ENCODE measurements around the gene PARP3. TPM values are rescaled to one million over a fixed set of nuclear protein-coding genes. Genes with fewer than 3 reads are reported as not detected.

PARP3 gene
- total and polyA plus RNA-seq, 2 of the 8 experiments (the other 6 are each of a cell fraction or from before 2014, with no cell fraction given) = 1.3 to 1.6 TPM

DNA sequence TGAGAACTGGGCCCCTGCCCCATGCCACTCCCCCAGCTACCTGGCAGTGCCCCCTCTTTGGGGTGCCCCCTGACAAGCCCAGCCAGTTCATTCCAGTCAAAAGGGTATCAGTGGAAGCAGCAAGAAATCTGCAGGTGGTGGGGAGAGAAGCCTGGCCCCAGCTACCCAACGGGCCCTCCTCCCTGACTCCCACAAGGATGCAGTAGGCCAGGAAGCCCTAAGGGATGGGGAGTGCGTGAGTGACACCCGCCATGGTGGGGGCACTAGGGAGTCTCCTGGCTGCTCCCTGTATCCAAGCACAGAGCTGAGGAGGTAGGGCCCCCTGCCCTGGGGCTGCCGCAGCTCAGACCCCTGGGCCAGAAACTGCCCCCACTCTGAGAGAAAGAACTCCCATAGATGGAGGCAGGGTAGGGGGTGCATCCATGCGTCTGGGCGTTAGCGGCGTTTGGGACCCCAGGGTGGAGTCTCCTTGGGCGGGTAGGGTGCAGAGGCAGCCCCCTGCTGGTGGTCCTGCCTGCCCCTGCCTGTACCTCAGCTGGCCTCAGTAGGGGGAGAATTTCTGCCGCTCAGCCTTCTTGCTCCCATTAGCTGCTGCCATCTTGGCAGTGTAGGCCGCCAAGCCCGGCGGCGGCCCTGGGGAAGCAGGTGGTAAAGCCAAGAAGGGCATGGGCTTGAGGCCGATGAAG is 15.5 kb downstream of the PARP3 start:
- H3K23ac ChIP-seq (ENCODE audit: insufficient read length) = no peak overlapping the region
- H3K9ac ChIP-seq (replicated peaks in 1 of 4; ENCODE audit: extremely low read depth in 1 of 4, low read depth in 3 of 4, low read length in 3 of 4) = no peak overlapping the region
- H2BK12ac ChIP-seq (ENCODE audit: low read depth, low read length) = no peak overlapping the region
- no peak overlapping the region for H4K91ac ChIP-seq (replicated peaks; ENCODE audit: insufficient read length, low read length)
- no peaks in the 10 kb centered on the region for H3K9me3 ChIP-seq (ENCODE audit: insufficient read depth in 2 of 2, low read depth in 1 of 2, low read length in 1 of 2)
- no peak overlapping the region for H2AK5ac ChIP-seq (ENCODE audit: low read depth, low read length)
- ChIA-PET CTCF (ENCODE audit: partially characterized antibody) (interaction anchor here (0.7 to 6.2 kb wide), 15 partner anchors 8 to 1415 kb away, joined by 3 to 64 read pairs (median 4); partner anchors contain the start of genes ABHD14A, ABHD14B, ACY1 and PARP3), POLR2A (ENCODE audit: partially characterized antibody) (interaction anchor here (0.9 to 29.3 kb wide), 5 partner anchors 11 to 26 kb away, joined by 3 to 923 read pairs (median 4); partner anchors contain the start of genes ABHD14A, ABHD14B, ACY1 and PARP3)
- H2AFZ ChIP-seq (ENCODE audit: low read length) = no peak overlapping the region
- no peak overlapping the region; the same call in 1 of the 2 replicates for H4K8ac ChIP-seq (ENCODE audit: extremely low read depth, insufficient read depth, low read length)
- no peak for DNase-seq (ENCODE audit: low read depth in 1 of 2, low spot score in 2 of 2)
- H4K5ac ChIP-seq (ENCODE audit: insufficient read length, low read depth, low read length) = no peak overlapping the region
- no peaks in the 10 kb centered on the region for H3K79me1 ChIP-seq (ENCODE audit: low read depth, low read length)
- H3K56ac ChIP-seq (replicated peaks; ENCODE audit: insufficient read length, low read depth, low read length) = no peak overlapping the region
- no peak overlapping the region for H2BK5ac ChIP-seq (ENCODE audit: low read depth, low read length)
- no peak for FAIRE-seq
- H3K27me3 ChIP-seq (replicated peaks in 1 of 4; ENCODE audit: control insufficient read depth in 3 of 4, extremely low read depth in 1 of 4, insufficient read depth in 3 of 4, low read length in 3 of 4) = peaks cover 15 to 40% (median 35%) of the 10 kb centered on the region in 4 experiments
- H3K4me1 ChIP-seq (replicated peaks in 1 of 4; ENCODE audit: control insufficient read depth in 3 of 4, insufficient read depth in 4 of 4, low read length in 3 of 4) = peaks cover 0 to 15% (median 7%) of the 10 kb centered on the region in 4 experiments; a peak in 6 of 7 replicates
- no peak overlapping the region for H2BK20ac ChIP-seq (ENCODE audit: low read length)
- no peak overlapping the region for H2BK120ac ChIP-seq (replicated peaks; ENCODE audit: low read depth, low read length)
- H3K14ac ChIP-seq (ENCODE audit: insufficient read length) = no peak overlapping the region
- H3K4me3 ChIP-seq (ENCODE audit: extremely low read depth in 1 of 4, insufficient read depth in 2 of 4, low read depth in 3 of 4, low read length in 4 of 4) = no peak overlapping the region
- H3K36me3 ChIP-seq (ENCODE audit: control insufficient read depth in 2 of 4, insufficient read depth in 4 of 4, low read length in 3 of 4) = no peaks in the 10 kb centered on the region
- no peaks in the 10 kb centered on the region for H3K79me2 ChIP-seq (ENCODE audit: control insufficient read depth in 1 of 2, insufficient read depth in 2 of 2, low read length in 2 of 2)
- peaks cover 8% of the 10 kb centered on the region; the same call in 1 of the 2 replicates for H3K23me2 ChIP-seq (ENCODE audit: low read depth, low read length)
- no peak overlapping the region for H3K4ac ChIP-seq (replicated peaks; ENCODE audit: insufficient read length, low read depth, low read length)
- H3K27ac ChIP-seq (ENCODE audit: low read depth, low read length) = no peak overlapping the region
- no peak overlapping the region for H3K4me2 ChIP-seq (ENCODE audit: insufficient read depth in 1 of 2, low read depth in 2 of 2, low read length in 2 of 2)
- H4K20me1 ChIP-seq (replicated peaks in 1 of 2; ENCODE audit: control insufficient read depth in 1 of 2, insufficient read depth in 2 of 2, low read length in 2 of 2) = peaks cover 0 to 4% of the 10 kb centered on the region in 2 experiments
- H2BK15ac ChIP-seq (ENCODE audit: low read length) = no peak overlapping the region
- no peak overlapping the region for H3K18ac ChIP-seq (ENCODE audit: extremely low read depth, low read length)
- WGBS, 2 experiments (ENCODE audit: extremely low coverage in 1 of 2, insufficient coverage in 1 of 2, insufficient read length in 1 of 2, insufficient replicate concordance in 2 of 2, low coverage in 1 of 2, low lambda C conversion rate in 2 of 2, missing lambda C conversion rate in 1 of 2) = 92% methylated on average over 15 of the region's 15 CpGs; no CpG with 5 or more reads in 1 of the 2 experiments
- TF ChIP-seq KDM4A (IDR thresholded peaks at IDR 0.05; ENCODE audit: low read depth, low read length, severe bottlenecking) = no peak
- no peak for TF ChIP-seq TAF7 (optimal IDR thresholded peaks at IDR 0.05; ENCODE audit: borderline replicate concordance, low read depth, low read length)
- TF ChIP-seq GTF2F1 (IDR thresholded peaks at IDR 0.05; ENCODE audit: borderline replicate concordance, low read depth, low read length) = no peak
- no peak for TF ChIP-seq CEBPB (IDR thresholded peaks at IDR 0.05; ENCODE audit: low read depth, low read length)
- no peak for TF ChIP-seq SRF (IDR thresholded peaks at IDR 0.05; ENCODE audit: low read depth, low read length)
- TF ChIP-seq KDM5A (IDR thresholded peaks at IDR 0.05; ENCODE audit: low read length) = no peak
- TF ChIP-seq SP1 (IDR thresholded peaks at IDR 0.05; ENCODE audit: low read depth, low read length) = no peak
- TF ChIP-seq, protein P1, sequence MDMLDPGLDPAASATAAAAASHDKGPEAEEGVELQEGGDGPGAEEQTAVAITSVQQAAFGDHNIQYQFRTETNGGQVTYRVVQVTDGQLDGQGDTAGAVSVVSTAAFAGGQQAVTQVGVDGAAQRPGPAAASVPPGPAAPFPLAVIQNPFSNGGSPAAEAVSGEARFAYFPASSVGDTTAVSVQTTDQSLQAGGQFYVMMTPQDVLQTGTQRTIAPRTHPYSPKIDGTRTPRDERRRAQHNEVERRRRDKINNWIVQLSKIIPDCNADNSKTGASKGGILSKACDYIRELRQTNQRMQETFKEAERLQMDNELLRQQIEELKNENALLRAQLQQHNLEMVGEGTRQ (IDR thresholded peaks at IDR 0.05; ENCODE audit: low read length) = no peak
- no peak for TF ChIP-seq ASH2L (IDR thresholded peaks at IDR 0.05; ENCODE audit: low read length)
- TF ChIP-seq TBP (IDR thresholded peaks at IDR 0.05; ENCODE audit: low read depth, low read length) = no peak
- no peak for TF ChIP-seq E2F6 (IDR thresholded peaks at IDR 0.05)
- no peak for TF ChIP-seq CHD2 (IDR thresholded peaks at IDR 0.05; ENCODE audit: low read length)
